GM12878 (cell line): ENCODE results near the gene ZFP64. TPM values are rescaled to one million over a fixed set of nuclear protein-coding genes. Genes with fewer than 3 reads are reported as not detected.

Experiments used
- ATAC-seq: fragments of 200-7000 bp; cut with Tn5 transposase; 3 replicates; pipeline ENCODE4 v1.9.1; 2020; ENCODE audit warnings: mild to moderate bottlenecking, moderate library complexity
- BruUV-seq: library from RNA; stranded (reverse); fragments of 400-500 nt; replicated peaks from 2 replicates; lab custom pipeline; 2021; lab: Mats Ljungman, UMichigan
- CTCF ChIA-PET: fragments of 300-600 bp; sonication (Branson Sonifier 250); formaldehyde crosslinking; extraction: SDS; loops from one replicate; lab custom pipeline; 2021; ENCODE audit warnings: inconsistent platforms; lab: Yijun Ruan, JAX
- POLR2A ChIA-PET: fragments of 350-600 bp; formaldehyde crosslinking; extraction: SDS; loops from one replicate; lab custom pipeline; 2021; ENCODE audit warnings: inconsistent platforms; lab: Charles Lee
- RAD21 ChIA-PET: fragments of 300-600 bp; sonication (Branson Sonifier 250); formaldehyde crosslinking; loops from one replicate; lab custom pipeline; 2023; ENCODE audit warnings: antibody characterized with exemption; ENCODE audit not compliant: unreplicated experiment; lab: Charles Lee
- SMC1A ChIA-PET: fragments of 300-600 bp; sonication (Branson Sonifier 250); formaldehyde crosslinking; loops from one replicate; lab custom pipeline; 2023; ENCODE audit not compliant: unreplicated experiment, uncharacterized antibody; lab: Charles Lee
- DNase-seq: peaks from one replicate; pipeline ENCODE4 v3.0.0-alpha.2; 2011; ENCODE audit warnings: low read depth, low spot score
- FAIRE-seq: peaks from 3 replicates; lab custom pipeline; 2011; peaks lifted over from hg19 to GRCh38; lab: Jason Lieb, UNC
- H2AFZ ChIP-seq: 2 replicates; pipeline ENCODE4 v1.6.0; 2011; ENCODE audit warnings: low read depth, low read length, control low read depth; ENCODE audit not compliant: control insufficient read depth
- H3K27ac ChIP-seq: 2 replicates; pipeline ENCODE4 v1.5.1; 2011; ENCODE audit warnings: control low read depth; ENCODE audit not compliant: control insufficient read depth, insufficient read depth
- H3K27me3 ChIP-seq, 2 experiments: replicated peaks in 1 of 2; 2 replicates each; pipeline versions ENCODE4 v1.6.0 to v1.6.1; 2011; ENCODE audit warnings: low read length in 1 of 2; ENCODE audit not compliant: control insufficient read depth in 2 of 2, insufficient read depth in 2 of 2
- H3K36me3 ChIP-seq, 2 experiments: 2 replicates each; pipeline ENCODE4 v1.5.1; 2011; ENCODE audit warnings: low read length in 1 of 2; ENCODE audit not compliant: control insufficient read depth in 2 of 2, insufficient read depth in 2 of 2
- H3K4me1 ChIP-seq: 2 replicates; pipeline ENCODE4 v1.6.1; 2011; ENCODE audit warnings: mild to moderate bottlenecking, low read length, moderate library complexity, mixed read lengths; ENCODE audit not compliant: control insufficient read depth, insufficient read depth
- H3K4me2 ChIP-seq: 2 replicates; pipeline ENCODE4 v1.6.0; 2011; ENCODE audit warnings: control low read depth; ENCODE audit not compliant: control insufficient read depth, insufficient read depth
- H3K4me3 ChIP-seq: fragments of 200-600 bp; sonication (generic); 2 replicates; pipeline ENCODE4 v1.5.1; 2016
- H3K79me2 ChIP-seq: 2 replicates; pipeline ENCODE4 v1.6.0; 2011; ENCODE audit warnings: low read length; ENCODE audit not compliant: control insufficient read depth, insufficient read depth
- H3K9ac ChIP-seq: 2 replicates; pipeline ENCODE4 v1.8.0; 2011; ENCODE audit warnings: low read length, control low read depth, mixed read lengths; ENCODE audit not compliant: control insufficient read depth, insufficient read depth
- H3K9me3 ChIP-seq: replicated peaks from 3 replicates; pipeline ENCODE4 v1.5.1; 2011; ENCODE audit warnings: mild to moderate bottlenecking, low read length; ENCODE audit not compliant: control insufficient read depth, insufficient read depth
- H4K20me1 ChIP-seq: 2 replicates; pipeline ENCODE4 v1.6.0; 2011; ENCODE audit not compliant: control insufficient read depth, insufficient read depth
- ATF7 ChIP-seq: fragments of 450-650 bp; IDR thresholded peaks from 2 replicates; pipeline ENCODE4 v1.6.1; 2016; ENCODE audit warnings: low read depth, mild to moderate bottlenecking
- CEBPB ChIP-seq, 2 experiments: fragments of 150-350 bp in 1 of 2; IDR thresholded peaks; 2 replicates each; pipeline ENCODE4 v1.6.1; 2012 to 2014; ENCODE audit warnings: low read depth in 2 of 2, low read length in 2 of 2, borderline replicate concordance in 1 of 2, inconsistent platforms in 1 of 2
- CHD1 ChIP-seq: IDR thresholded peaks from 2 replicates; pipeline ENCODE4 v1.6.1; 2012; ENCODE audit warnings: low read depth, low read length, improper control_type of control experiment
- EGR1 ChIP-seq, 2 experiments: IDR thresholded peaks; 1 replicate in 1 of 2; 2 replicates in 1 of 2; pipeline ENCODE4 v1.6.1; 2011 to 2012; ENCODE audit warnings: low read depth in 2 of 2, low read length in 2 of 2, borderline replicate concordance in 1 of 2, mild to moderate bottlenecking in 1 of 2, moderate library complexity in 1 of 2
- EP300 ChIP-seq, 2 experiments: fragments of 150-350 bp in 1 of 2; IDR thresholded peaks; 2 replicates each; pipeline ENCODE4 v1.6.1; 2011 to 2012; ENCODE audit warnings: low read depth in 2 of 2, low read length in 2 of 2, borderline replicate concordance in 1 of 2, improper control_type of control experiment in 1 of 2, inconsistent platforms in 1 of 2; ENCODE audit not compliant: control insufficient read depth in 1 of 2
- JUND ChIP-seq: IDR thresholded peaks from 2 replicates; pipeline ENCODE4 v1.6.1; 2012; ENCODE audit warnings: low read depth, mild to moderate bottlenecking, low read length, improper control_type of control experiment, moderate library complexity
- MTA2 ChIP-seq: fragments of 450-650 bp; IDR thresholded peaks from 2 replicates; pipeline ENCODE4 v1.6.1; 2016; ENCODE audit warnings: low read depth, mild to moderate bottlenecking, moderate library complexity
- NFIC ChIP-seq: IDR thresholded peaks from 2 replicates; pipeline ENCODE4 v1.6.1; 2012; ENCODE audit warnings: low read depth, mild to moderate bottlenecking, inconsistent platforms, low read length, moderate library complexity
- NRF1 ChIP-seq: conservative IDR thresholded peaks from 2 replicates; pipeline ENCODE4 v1.6.1; 2011; ENCODE audit warnings: mild to moderate bottlenecking, low read depth, low read length, improper control_type of control experiment
- POLR2AphosphoS2 ChIP-seq: IDR thresholded peaks from 2 replicates; pipeline ENCODE4 v1.6.1; 2011; ENCODE audit warnings: low read depth, mild to moderate bottlenecking, low read length, improper control_type of control experiment, moderate library complexity
- RUNX3 ChIP-seq: IDR thresholded peaks from 2 replicates; pipeline ENCODE4 v1.6.1; 2012; ENCODE audit warnings: low read length, inconsistent platforms
- SPI1 ChIP-seq: IDR thresholded peaks from 2 replicates; pipeline ENCODE4 v1.6.1; 2011; ENCODE audit warnings: low read depth, mild to moderate bottlenecking, low read length, moderate library complexity, borderline replicate concordance; ENCODE audit not compliant: insufficient read depth
- SUPT20H ChIP-seq: IDR thresholded peaks from 2 replicates; pipeline ENCODE4 v1.6.1; 2011; ENCODE audit warnings: low read depth, mild to moderate bottlenecking, low read length, moderate library complexity, borderline replicate concordance; ENCODE audit not compliant: control insufficient read depth
- SUZ12 ChIP-seq: fragments of 200-600 bp; sonication (generic); IDR thresholded peaks from one replicate; pipeline ENCODE4 v1.6.1; 2018; ENCODE audit warnings: antibody characterized with exemption, mild to moderate bottlenecking; ENCODE audit not compliant: unreplicated experiment
- WRNIP1 ChIP-seq: IDR thresholded peaks from 2 replicates; pipeline ENCODE4 v1.6.1; 2011; ENCODE audit warnings: low read depth, low read length, improper control_type of control experiment, borderline replicate concordance
- YY1 ChIP-seq: IDR thresholded peaks from 2 replicates; pipeline ENCODE4 v1.6.1; 2011; ENCODE audit warnings: low read depth, mild to moderate bottlenecking, low read length
- ZNF207 ChIP-seq: fragments of 450-650 bp; IDR thresholded peaks from 2 replicates; pipeline ENCODE4 v1.6.1; 2014; ENCODE audit warnings: antibody characterized with exemption, mild to moderate bottlenecking, borderline replicate concordance
- ZNF384 ChIP-seq: IDR thresholded peaks from 2 replicates; pipeline ENCODE4 v1.6.1; 2012; ENCODE audit warnings: low read depth, mild to moderate bottlenecking, low read length, improper control_type of control experiment, borderline replicate concordance
- ZNF622 ChIP-seq: fragments of 450-650 bp; IDR thresholded peaks from 2 replicates; pipeline ENCODE4 v1.6.1; 2017; ENCODE audit warnings: mild to moderate bottlenecking, inconsistent platforms
- WGBS: methylation state at CpG from one replicate; pipeline ENCODE4 v1.1.6; 2016; ENCODE audit warnings: low lambda C conversion rate; ENCODE audit not compliant: insufficient replicate concordance, insufficient coverage; ENCODE audit errors: missing lambda C conversion rate; 5-methylcytosine and 5-hydroxymethylcytosine counted together
- in situ Hi-C: fragments of 300-500 bp; cut with MboI; formaldehyde crosslinking; loops from 9 replicates; pipeline ENCODE4 v1.14.3; 2018; ENCODE audit warnings: mixed read lengths
- intact Hi-C: fragments of 100-400 bp; cut with micrococcal nuclease; formaldehyde crosslinking; loops from one replicate; pipeline ENCODE4 v1.14.2; 2022; ENCODE audit not compliant: unreplicated experiment
- polyA plus RNA-seq, 11 experiments: library from polyadenylated mRNA; depleted of rRNA in 4 of 11; unstranded in 6 of 11; stranded (reverse) in 5 of 11; fragments of >200 nt; fragmentation: Nextera tagmentation in 4 of 11; fragmentation: Illumina TruSeq in 1 of 11; extraction: Ambion mirVana in 4 of 11; extraction: Trizol in 1 of 11; gene quantifications; 1 replicate in 1 of 11; 2 replicates in 10 of 11; pipeline versions ENCODE4 v1.2.1 to v1.2.3, GENCODE V29; 2011 to 2016; ENCODE audit warnings: inconsistent platforms in 2 of 11, missing spikeins in 2 of 11, low read depth in 1 of 11
- total RNA-seq, 4 experiments: library from RNA; depleted of rRNA in 3 of 4; stranded (reverse); fragments of >200 nt in 3 of 4; fragmentation: Illumina TruSeq in 1 of 4; extraction: Trizol in 1 of 4; gene quantifications; 2 replicates each; pipeline versions ENCODE4 v1.2.1 to v1.2.3, GENCODE V29; 2013 to 2021

ZFP64 gene
- total and polyA plus RNA-seq, 10 of the 15 experiments (the other 5 are each of a cell fraction or from before 2014, with no cell fraction given) = 2.3 to 21.8 (median 11.8) TPM

DNA sequence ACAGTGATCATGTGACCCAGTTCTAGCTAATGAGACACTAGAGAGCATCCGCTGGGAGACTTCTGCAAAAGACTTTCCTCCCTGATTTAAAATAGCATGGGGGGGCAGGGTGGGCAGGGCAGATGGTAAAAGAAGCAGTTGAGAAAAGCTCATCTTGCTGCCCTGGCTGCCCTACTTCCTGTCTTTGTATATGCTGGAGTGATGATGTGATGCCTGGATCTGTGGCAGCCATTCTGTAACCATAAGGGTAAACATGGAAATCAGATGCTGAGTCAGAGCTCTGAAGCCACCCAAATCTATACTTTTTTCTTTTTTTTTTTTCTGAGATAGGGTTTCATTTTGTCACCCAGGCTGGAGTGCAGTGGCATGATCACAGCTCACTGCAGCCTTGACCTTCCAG, 25.4 kb downstream of the ZFP64 start:
- no peak overlapping the region for H3K4me3 ChIP-seq
- no peak for ATAC-seq
- peaks cover 1 to 11% of the 10 kb centered on the region in 2 experiments for H3K36me3 ChIP-seq
- intact Hi-C loops (no loop called here), in situ Hi-C loops (loop anchor here (25.0 kb wide), 1 partner anchor 754 kb away; no protein-coding TSS in a partner anchor)
- no peak for TF ChIP-seq SUZ12
- TF ChIP-seq EGR1 (IDR thresholded peaks at IDR 0.05; ENCODE audit: borderline replicate concordance in 1 of 2, low read depth in 2 of 2, low read length in 2 of 2) = no peak
- no peak for TF ChIP-seq ATF7
- TF ChIP-seq NRF1 = no peak
- no peak for TF ChIP-seq WRNIP1
- TF ChIP-seq EP300 (IDR thresholded peaks at IDR 0.05; ENCODE audit: borderline replicate concordance in 1 of 2, control insufficient read depth in 1 of 2, low read depth in 2 of 2, low read length in 2 of 2) = no peak
- no peak for TF ChIP-seq YY1
- TF ChIP-seq POLR2AphosphoS2 = no peak
- TF ChIP-seq CHD1 = no peak
- TF ChIP-seq ZNF207 = no peak
- no peak for TF ChIP-seq RUNX3
- TF ChIP-seq CEBPB (IDR thresholded peaks at IDR 0.05; ENCODE audit: borderline replicate concordance in 1 of 2, low read depth in 2 of 2, low read length in 2 of 2) = no peak
- TF ChIP-seq SUPT20H = no peak
- no peak for TF ChIP-seq ZNF384
- TF ChIP-seq SPI1 = no peak
- no peak for TF ChIP-seq ZNF622
- TF ChIP-seq NFIC = no peak
- TF ChIP-seq MTA2 = no peak
- no peak for TF ChIP-seq JUND
- no TSS peak for BruUV-seq
- WGBS = 100% methylated on average over 1 of the region's 1 CpG
- no peaks in the 10 kb centered on the region for H3K27me3 ChIP-seq
- ChIA-PET RAD21 (no interaction called here), POLR2A (interaction anchor here (0.5 to 1.1 kb wide), 2 partner anchors 24 to 26 kb away, joined by 3 to 4 read pairs; partner anchors contain the start of gene ZFP64), SMC1A (interaction anchor here (1.1 kb wide), 2 partner anchors 25 to 28 kb away, joined by 3 read pairs; no protein-coding TSS in a partner anchor), CTCF (interaction anchor here (1.1 kb wide), 1 partner anchor 16 kb away, joined by 7 read pairs; no protein-coding TSS in a partner anchor)
- H3K79me2 ChIP-seq = no peaks in the 10 kb centered on the region
- H3K4me2 ChIP-seq = no peak overlapping the region
- H3K9ac ChIP-seq = no peak overlapping the region
- DNase-seq = no peak
- no peak for FAIRE-seq
- no peaks in the 10 kb centered on the region for H4K20me1 ChIP-seq
- no peaks in the 10 kb centered on the region for H3K4me1 ChIP-seq
- no peaks in the 10 kb centered on the region; the same call in 2 of the 3 replicates for H3K9me3 ChIP-seq
- H2AFZ ChIP-seq = no peak overlapping the region
- H3K27ac ChIP-seq = no peak overlapping the region
